Gastroesophageal sphincter (tissue), 4 donors: ENCODE data around the gene GPATCH2L. TPM values are rescaled to one million over a fixed set of nuclear protein-coding genes. Genes with fewer than 3 reads are reported as not detected.

Experiments used
- ATAC-seq: fragments of 150-250 bp; one replicate; pipeline ENCODE4 v1.9.1; 2016; ENCODE audit warnings: mild to moderate bottlenecking, moderate library complexity
- H3K27ac ChIP-seq, 4 donors: fragments of 200-600 bp; sonication (generic) in 3 of 4; 1 replicate in 3 of 4; 2 replicates in 1 of 4; pipeline ENCODE4 v1.5.1; 2016 to 2019
- H3K27me3 ChIP-seq: fragments of 200-600 bp; sonication (generic); one replicate; pipeline ENCODE4 v1.5.1; 2019
- H3K36me3 ChIP-seq, 2 donors: fragments of 200-600 bp; sonication (generic); one replicate each; pipeline ENCODE4 v1.5.1; 2019; ENCODE audit warnings: control low read depth in 1 of 2
- H3K4me1 ChIP-seq, 3 donors: fragments of 200-600 bp; sonication (generic); 1 replicate in 2 of 3; 2 replicates in 1 of 3; pipeline ENCODE4 v1.5.1; 2016 to 2019; ENCODE audit warnings: control low read depth in 2 of 3
- H3K4me3 ChIP-seq, 2 donors: fragments of 200-600 bp; sonication (generic); one replicate each; pipeline ENCODE4 v1.5.1; 2019; ENCODE audit warnings: mild to moderate bottlenecking in 1 of 2, moderate library complexity in 1 of 2
- H3K9me3 ChIP-seq, 3 donors: fragments of 200-600 bp; sonication (generic); one replicate each; pipeline ENCODE4 v1.5.1; 2017 to 2019; ENCODE audit warnings: control low read depth in 2 of 3
- EP300 ChIP-seq: sonication (generic); formaldehyde crosslinking; IDR thresholded peaks from one replicate; pipeline ENCODE4 v1.6.1; 2017; ENCODE audit warnings: antibody characterized with exemption, mild to moderate bottlenecking
- POLR2A ChIP-seq, 2 donors: fragments of 450-650 bp; IDR thresholded peaks; one replicate each; pipeline ENCODE4 v1.6.1; 2017; ENCODE audit warnings: antibody characterized with exemption in 2 of 2, mild to moderate bottlenecking in 2 of 2, moderate library complexity in 1 of 2
- POLR2AphosphoS5 ChIP-seq: sonication (generic); formaldehyde crosslinking; IDR thresholded peaks from one replicate; pipeline ENCODE4 v1.6.1; 2017; ENCODE audit warnings: antibody characterized with exemption
- WGBS, 2 donors: methylation state at CpG; one replicate each; pipeline ENCODE4 v1.1.5; 2018; ENCODE audit warnings: low coverage in 1 of 2; 5-methylcytosine and 5-hydroxymethylcytosine counted together
- total RNA-seq, 4 donors: library from RNA; depleted of rRNA; stranded (reverse); fragments of >200 nt; gene quantifications; one replicate each; pipeline ENCODE4 v1.1.0, GENCODE V29; 2016
- TF ChIP-seq, protein P1 (sequence below), 4 experiments: fragments of 200-600 bp in 2 of 4; fragments of 450-650 bp in 2 of 4; sonication (generic) in 1 of 4; IDR thresholded peaks; one replicate each; pipeline ENCODE4 v1.5.1; 2017 to 2019; ENCODE audit warnings: antibody characterized with exemption in 4 of 4, mild to moderate bottlenecking in 2 of 4, moderate library complexity in 2 of 4

Gene GPATCH2L
- total RNA-seq, 4 donors from 2014 or later: 34.2 to 64.0 (median 56.0) TPM

DNA sequence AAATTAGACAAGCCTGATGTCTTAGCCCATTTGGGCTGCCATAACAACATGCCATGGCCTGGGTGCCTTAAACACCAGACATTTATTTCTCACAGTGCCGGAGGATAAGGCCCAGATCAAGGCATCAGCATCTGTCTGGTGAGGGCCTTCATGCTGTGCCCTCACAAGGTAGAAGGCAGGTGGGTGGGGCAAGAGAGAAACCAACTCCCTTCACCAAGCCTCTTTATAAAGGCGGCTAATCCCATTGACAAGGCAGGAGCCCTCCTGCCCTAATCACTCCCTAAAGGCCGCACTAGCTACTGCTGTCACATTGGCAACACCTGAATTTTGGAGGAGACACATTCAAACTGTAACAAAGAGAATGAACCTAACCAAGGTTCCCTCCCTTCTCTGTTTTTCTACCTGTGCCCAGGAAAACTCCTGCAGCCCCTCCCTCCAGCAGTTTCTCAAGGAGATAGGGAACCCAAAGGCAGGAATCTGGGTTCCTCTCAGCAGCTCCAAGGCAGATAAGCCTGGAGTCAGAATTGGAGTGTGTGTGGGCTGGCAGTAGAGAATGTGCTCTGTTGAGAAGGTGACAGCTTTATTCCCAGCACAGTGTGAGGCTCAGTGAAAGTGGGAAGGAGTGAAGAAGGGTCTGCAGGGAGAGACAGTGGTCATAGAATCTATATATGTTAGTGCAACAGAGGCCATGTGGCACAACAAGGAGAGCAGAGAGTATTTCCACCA is 21.7 kb upstream of the GPATCH2L start:
- no peak for ATAC-seq
- Histone ChIP-seq H3K27me3 (peaks cover 50% of the 10 kb centered on the region), H3K4me1 (no peaks in the 10 kb centered on the region), H3K27ac (no peak overlapping the region), H3K9me3 (no peaks in the 10 kb centered on the region), H3K4me3 (no peak overlapping the region), H3K36me3 (no peaks in the 10 kb centered on the region)
- TF ChIP-seq, protein P1, sequence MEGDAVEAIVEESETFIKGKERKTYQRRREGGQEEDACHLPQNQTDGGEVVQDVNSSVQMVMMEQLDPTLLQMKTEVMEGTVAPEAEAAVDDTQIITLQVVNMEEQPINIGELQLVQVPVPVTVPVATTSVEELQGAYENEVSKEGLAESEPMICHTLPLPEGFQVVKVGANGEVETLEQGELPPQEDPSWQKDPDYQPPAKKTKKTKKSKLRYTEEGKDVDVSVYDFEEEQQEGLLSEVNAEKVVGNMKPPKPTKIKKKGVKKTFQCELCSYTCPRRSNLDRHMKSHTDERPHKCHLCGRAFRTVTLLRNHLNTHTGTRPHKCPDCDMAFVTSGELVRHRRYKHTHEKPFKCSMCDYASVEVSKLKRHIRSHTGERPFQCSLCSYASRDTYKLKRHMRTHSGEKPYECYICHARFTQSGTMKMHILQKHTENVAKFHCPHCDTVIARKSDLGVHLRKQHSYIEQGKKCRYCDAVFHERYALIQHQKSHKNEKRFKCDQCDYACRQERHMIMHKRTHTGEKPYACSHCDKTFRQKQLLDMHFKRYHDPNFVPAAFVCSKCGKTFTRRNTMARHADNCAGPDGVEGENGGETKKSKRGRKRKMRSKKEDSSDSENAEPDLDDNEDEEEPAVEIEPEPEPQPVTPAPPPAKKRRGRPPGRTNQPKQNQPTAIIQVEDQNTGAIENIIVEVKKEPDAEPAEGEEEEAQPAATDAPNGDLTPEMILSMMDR (IDR thresholded peaks at IDR 0.05): no peak
- TF ChIP-seq POLR2A (IDR thresholded peaks at IDR 0.05): no peak
- TF ChIP-seq POLR2AphosphoS5: no peak
- TF ChIP-seq EP300: no peak
- WGBS, 2 donors: 83 to 84% methylated on average over 2 of the region's 3 CpGs

DNA sequence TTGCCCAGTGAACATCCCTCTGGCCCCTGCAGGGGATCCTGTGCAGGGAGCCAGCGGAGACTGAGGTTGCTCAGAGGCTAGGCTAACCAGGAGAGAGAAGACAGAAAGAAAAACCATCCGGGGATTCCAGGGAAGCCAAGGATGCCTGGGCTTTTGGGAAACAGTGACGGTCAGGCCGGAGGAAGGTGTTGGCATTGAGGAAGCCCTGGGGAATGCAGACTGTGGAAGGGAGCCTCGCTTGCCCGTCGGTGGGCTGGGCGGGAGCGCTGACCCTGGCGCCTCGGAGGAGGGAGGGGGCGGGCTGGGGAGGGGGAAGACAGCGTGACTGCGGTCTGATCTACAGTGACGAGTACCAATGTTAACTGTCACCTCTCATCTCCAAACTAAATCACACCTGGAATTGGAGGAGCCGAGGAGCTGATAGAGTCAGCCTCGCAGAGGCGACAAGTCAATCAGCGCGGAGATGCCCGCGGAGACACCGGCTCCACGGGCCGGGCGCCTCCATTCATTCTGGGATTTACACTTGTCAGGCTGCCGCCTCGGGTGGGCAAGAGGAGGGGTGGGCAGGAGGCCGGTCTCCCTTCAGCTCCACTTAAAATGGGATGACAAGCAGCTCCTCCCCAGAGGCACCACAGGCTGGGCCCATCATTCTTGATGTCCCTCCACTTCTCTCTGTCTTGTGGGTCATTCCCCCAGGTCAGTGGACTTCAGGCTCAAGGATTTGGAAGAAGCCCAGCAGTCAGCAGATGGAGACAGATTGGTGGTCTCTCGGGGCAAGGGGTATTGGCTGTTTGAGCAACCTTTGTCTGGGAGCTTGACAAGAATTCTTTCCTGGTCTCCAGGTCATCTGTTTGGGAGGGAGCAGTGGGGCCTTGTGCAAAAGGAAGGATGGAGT is 20.4 kb upstream of the GPATCH2L start:
- Histone ChIP-seq H3K27ac (no peak overlapping the region), H3K4me1 (no peaks in the 10 kb centered on the region), H3K9me3 (no peaks in the 10 kb centered on the region), H3K27me3 (peaks cover 63% of the 10 kb centered on the region), H3K4me3 (no peak overlapping the region), H3K36me3 (no peaks in the 10 kb centered on the region)
- no peak for ATAC-seq
- no peak for TF ChIP-seq POLR2AphosphoS5
- no peak for TF ChIP-seq POLR2A (IDR thresholded peaks at IDR 0.05)
- TF ChIP-seq, protein P1 (IDR thresholded peaks at IDR 0.05): no peak
- WGBS, 2 donors: 0 to 6% methylated on average over 2 to 19 of the region's 30 CpGs

DNA sequence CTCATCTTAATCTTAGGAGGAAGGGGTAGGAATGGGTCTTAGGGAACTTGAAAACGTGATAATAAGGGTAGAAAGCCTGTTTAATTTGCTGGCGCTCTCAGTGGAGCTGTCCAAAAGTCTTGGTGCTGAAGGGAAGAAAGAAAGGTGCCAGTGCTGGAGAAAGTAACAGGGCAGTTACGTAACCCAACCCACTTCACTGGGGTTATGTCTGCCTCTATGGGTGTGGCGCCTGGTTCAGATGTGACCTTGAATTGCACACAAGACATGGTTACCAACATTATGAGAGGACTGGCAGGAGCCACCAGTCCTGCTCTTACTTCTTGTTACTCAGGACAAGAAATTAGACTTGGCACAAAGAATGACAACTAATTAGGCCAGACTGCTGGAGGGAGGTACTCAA is 18.6 kb upstream of the GPATCH2L start:
- H3K36me3 ChIP-seq: no peaks in the 10 kb centered on the region
- H3K27me3 ChIP-seq: peaks cover 81% of the 10 kb centered on the region
- no peak for ATAC-seq
- H3K4me3 ChIP-seq: no peak overlapping the region
- TF ChIP-seq POLR2A (IDR thresholded peaks at IDR 0.05) (no peak), POLR2AphosphoS5 (no peak), EP300 (no peak)
- TF ChIP-seq, protein P1 (IDR thresholded peaks at IDR 0.05): no peak
- H3K27ac ChIP-seq: no peak overlapping the region
- peaks cover 0 to under 1% (median 0%) of the 10 kb centered on the region in 3 donors for H3K4me1 ChIP-seq
- 0 to 14% methylated on average over 2 to 3 of the region's 4 CpGs for WGBS, 2 donors
- H3K9me3 ChIP-seq: no peaks in the 10 kb centered on the region

DNA sequence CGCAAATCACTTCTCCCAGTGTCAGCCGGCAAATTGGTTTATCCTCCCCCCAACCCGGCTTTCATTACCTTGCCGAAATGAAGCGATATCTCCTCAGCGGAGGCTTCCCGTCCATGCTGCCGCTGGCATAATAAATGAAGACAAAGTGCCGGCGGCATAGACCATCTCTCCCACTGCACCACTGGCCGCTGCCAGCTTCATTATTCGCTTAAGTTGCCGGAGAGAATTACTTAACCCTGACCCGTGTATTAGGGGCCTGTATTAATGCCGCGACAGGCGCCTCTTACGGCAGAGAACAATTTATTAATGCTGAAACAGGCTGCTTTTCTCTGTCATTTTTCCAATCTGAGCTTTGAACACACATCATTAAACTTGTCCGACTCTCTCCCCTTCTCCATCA is 17.5 kb upstream of the GPATCH2L start:
- no peak overlapping the region for H3K4me3 ChIP-seq
- no peak for TF ChIP-seq POLR2AphosphoS5
- no peak for TF ChIP-seq EP300
- TF ChIP-seq, protein P1 (IDR thresholded peaks at IDR 0.05): no peak
- H3K36me3 ChIP-seq: no peaks in the 10 kb centered on the region
- no peak for ATAC-seq
- no peak overlapping the region for H3K27ac ChIP-seq
- H3K9me3 ChIP-seq: no peaks in the 10 kb centered on the region
- WGBS, 2 donors: 74 to 83% methylated on average over 7 to 19 of the region's 19 CpGs
- H3K27me3 ChIP-seq: peaks cover 92% of the 10 kb centered on the region
- peaks cover 0 to 12% (median 4%) of the 10 kb centered on the region in 3 donors for H3K4me1 ChIP-seq
